NK-92 (cell line): Measurements from ENCODE around the gene RXRA.

Experiments used
- DNase-seq: peaks from one replicate; lab custom pipeline; 2025; ENCODE audit not compliant: unreplicated experiment; lab: John Stamatoyannopoulos, UW

Gene RXRA

DNA sequence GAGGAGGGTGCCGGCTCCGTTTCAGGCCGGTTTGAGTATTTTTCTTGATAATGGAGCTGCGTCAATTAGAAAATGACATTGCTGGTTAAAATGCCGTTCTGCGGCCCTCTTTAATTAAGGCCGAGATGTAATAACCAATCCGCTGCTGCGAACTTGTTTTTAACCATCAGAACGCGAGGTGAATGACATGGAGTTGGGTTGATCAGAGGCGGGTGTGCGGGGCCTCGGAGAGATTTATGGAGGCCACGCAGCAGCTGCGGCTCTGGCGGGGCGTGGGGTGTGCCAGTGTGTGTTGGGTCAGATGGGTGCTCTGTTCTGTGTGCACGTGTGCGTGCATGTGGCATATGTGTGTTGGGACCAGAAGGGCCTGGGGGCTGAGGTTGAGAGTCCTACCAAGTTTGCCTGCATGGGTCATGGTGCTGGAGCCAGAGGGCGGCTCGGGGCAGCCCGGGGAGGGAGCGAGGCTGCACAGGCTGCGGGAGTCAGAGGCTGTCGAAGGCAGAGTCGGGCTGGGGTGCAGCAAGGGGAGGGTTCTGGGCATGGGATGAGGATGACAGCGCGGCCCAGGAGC, 25.4 kb downstream of the RXRA start:
- DNase-seq = no peak

- no peak for DNase-seq
Observed at GRCh38 chr9:134352247-134352933, 26.1 kb downstream of the RXRA start.

DNA sequence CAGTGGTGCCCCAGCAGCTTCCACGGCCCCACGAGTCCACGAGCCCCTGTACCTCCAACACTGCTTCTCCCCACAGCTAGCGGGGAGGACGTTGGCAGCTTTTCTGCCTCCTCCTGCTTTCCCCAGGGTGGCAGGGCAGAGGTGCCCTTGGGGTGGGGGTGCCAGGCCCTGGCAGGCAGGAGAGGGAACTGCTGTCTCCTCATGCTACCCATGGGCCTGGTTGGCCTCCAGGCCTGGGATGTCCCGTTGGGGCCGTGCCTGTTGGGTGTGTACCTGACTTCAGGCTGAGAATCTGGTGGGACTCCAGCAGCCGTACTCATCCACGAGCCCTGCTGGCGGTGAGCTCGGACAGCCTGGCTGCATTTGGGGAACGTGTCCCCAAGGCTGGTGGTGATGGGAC, 27.3 kb downstream of the RXRA start:
- DNase-seq = no peak

DNA sequence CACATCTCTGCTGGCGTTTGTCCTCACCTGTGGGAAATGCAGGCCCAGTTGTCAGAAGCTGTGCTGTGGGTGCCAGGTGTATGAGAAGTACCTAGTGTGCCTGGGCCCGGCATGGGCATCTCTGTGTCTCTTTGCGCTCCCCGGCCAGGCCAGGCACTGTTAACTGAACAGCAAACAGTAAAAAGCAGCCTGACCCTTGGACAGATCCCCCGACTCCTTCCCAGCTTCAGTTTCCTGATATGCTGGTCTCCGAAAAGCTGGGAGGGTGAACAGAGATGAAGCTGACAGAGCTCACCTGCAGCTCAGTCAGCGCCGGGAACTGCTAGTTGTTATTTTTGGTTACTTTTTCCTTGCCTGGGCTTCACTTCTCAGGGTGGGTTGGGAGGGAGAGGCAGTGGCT, 28.9 kb downstream of the RXRA start:
- no peak for DNase-seq

DNA sequence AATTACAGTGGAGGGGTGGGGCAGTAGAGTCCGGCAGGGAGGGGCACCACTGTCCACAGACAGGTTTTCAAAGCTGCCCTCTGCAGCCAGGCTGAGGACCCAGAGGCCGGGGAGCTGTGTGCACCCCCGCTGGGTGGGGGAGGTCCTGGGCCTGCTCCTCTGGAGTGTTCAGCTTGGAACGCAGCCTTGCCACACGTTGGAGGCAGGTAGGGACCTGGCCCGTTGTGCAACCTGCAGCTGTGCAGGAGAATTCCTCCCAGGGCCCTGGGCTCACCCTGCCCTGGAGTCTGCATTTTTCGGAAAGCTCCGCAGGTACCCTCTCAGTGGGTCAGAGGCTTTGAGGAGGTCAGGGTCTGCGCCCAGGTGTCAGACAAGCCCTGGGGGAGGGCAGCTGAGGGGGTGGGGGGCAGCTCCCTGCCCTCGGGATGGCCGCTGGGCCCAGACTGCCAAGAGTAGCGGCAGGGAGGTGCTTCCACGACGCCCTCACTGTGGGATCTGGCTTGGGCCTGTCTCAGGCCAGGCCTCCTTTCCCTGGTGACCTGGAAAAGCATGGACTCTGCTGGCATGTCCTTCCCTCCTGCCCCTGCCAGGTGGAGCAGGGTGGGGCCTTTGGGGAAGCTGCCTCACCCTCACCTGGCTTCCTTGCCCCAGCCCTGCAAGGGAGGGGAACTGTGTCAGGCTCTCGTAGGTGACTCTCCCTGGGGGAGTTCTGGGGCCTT, 29.5 kb downstream of the RXRA start:
- no peak for DNase-seq

DNA sequence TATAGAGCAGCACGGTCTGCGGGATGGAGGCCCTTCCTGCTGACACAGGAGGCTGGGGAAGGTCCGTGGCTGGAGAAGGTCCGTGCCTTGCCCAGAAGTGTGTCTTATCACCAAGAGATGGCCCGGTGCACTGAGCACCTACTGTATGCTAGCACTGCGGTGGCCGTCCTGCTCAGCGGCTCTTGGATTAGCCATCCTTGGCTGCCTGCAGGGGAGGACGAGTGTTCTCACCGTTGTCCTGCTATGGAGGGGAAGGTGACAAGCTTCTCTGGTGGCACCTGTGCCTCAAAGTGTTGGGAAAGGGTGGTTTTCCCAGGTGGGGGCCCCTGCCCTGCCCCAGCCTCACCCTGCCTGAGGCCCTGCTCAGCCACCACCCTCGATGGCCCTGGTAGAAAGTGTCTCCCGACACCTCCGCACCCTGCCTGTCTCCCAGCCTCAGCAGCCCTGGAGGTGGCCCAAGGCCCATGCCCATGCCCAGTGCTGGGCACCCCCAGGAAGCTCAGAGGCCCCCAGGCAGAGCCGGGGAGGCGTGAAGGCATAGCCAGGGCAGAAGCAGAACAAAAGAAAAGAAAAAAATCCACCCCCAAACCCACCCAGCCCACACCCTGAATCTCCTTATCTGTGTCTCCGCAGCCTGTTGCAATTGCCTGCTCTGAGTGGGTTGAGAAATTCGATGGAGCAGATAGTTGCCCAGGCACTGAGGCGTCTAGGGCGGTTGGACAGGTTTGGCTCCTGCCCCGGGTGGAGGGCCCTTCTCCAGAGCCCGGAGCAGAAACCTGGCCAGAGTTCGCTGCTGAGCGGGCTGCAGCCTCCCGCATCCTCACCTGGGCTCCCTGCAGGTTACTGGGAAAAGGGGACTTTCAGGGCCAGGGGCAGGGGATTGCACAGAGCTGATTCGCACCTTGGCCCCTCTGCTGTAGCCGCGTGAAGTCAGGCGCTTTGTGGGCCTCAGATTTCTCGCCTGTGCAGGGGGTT, 30.5 kb downstream of the RXRA start:
- no peak for DNase-seq

DNA sequence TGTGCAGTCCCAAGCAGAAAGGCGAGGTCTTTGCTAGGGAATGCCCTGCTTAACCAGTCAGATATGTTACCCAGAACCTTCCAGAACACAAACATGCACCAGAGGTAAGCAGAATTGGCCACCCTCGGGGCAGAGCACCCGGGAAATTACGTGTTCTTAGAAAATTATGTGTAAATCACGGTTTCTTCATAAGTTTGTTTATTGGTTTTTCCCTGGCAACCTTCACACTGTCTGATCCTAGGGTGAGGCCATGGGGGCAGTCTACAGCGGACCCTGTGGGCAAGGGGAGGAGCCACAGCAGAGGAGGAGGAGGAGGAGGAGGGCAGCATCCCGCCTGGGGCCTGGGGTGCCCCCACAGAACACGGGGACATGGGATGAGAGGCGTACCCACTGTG, 31.4 kb downstream of the RXRA start:
- DNase-seq = no peak

DNA sequence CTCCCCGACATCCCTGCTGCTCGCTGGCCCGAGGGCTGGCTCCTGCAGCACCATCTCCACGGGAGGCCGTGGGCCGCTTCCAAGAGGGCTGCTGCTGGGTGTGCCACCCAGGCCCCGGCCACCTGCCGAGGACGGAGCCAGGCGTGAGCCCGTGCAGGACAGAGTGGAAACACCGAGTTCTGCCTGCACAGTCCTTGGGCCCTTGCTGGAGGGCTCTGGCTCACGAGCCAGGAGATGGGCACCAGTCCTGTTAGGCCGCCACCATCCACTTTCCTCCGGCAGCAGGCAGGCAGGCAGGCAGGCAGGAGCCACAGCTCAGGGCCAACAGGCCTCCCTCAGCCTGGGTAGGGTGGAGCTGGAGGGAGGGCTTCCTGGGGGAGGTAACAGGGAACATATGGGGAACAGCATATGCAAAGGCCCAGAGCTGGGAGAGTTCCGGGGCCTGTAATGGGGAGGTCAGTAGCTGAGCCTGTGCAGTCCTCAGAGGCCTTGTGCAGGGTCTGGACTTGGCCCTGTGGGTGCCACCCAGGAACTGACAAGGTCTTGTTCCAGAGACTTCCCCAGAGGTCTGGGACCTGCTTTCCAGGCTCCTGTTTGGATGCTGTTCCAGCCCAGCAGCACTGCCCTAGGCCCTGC, 31.9 kb downstream of the RXRA start:
- DNase-seq = no peak

GRCh38 chr9:134358662-134359319, 32.5 kb downstream of the RXRA start:
- no peak for DNase-seq

DNA sequence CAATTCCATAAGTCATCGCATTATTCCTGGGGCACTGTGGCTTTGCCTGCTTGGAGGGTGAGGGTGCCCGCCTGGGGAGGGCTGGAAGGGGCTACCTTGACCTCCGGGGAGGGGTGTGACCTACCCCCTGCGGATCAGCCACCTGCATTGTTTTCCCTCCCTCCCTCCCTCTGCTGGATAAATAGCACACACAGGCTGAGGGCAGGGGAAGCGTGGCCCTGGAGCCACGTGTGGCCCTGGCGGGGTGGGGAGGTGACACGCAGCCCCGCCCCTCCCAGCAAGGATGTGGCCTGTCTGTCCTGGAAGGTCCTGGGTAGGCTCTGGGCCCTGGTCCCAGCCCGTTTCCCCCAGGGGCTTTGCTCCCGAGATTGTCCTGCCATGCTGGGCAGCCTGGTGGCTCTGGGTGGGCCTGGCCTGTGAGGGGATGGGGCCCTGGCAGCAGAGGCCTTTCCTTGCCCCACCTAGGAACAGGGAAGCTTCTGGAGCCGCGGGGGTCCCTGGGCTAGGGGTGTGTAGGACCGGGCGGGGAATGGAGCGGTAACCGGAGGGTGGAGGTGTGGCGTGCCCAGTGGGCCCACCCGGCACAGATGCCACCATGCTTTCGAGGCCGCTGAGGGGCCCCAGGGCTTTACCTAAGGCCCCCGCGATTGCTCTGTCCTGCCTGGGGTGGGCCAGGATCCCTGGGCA, 33.4 kb downstream of the RXRA start:
- DNase-seq = no peak

- no peak for DNase-seq
Observed at GRCh38 chr9:134360180-134360759, 34.0 kb downstream of the RXRA start.

- DNase-seq = no peak
Observed at GRCh38 chr9:134360897-134361296, 34.6 kb downstream of the RXRA start.

GRCh38 chr9:134361426-134361825, 35.2 kb downstream of the RXRA start:
- DNase-seq = no peak

GRCh38 chr9:134361843-134362414, 35.7 kb downstream of the RXRA start:
- no peak for DNase-seq

DNA sequence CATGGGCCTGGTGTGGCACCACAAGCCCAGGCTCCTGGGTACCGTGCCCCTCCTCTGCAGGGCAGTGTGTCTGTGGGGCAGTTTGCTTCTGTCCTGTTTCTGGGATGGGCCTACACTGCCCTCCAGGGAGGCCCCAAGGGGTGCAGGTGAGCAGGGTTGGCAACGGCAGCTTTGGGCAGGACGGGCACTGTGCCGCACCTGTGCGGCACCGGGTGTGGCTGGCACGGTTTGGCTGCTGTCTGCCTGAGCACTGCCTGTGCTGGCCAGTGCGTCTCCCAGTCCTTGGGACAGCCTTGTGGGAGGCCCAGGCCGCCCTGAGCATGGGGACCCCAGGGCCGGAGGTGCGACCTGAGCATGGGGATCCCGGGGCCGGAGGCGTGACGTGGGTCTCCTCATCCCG, 37.2 kb downstream of the RXRA start:
- DNase-seq = no peak

DNA sequence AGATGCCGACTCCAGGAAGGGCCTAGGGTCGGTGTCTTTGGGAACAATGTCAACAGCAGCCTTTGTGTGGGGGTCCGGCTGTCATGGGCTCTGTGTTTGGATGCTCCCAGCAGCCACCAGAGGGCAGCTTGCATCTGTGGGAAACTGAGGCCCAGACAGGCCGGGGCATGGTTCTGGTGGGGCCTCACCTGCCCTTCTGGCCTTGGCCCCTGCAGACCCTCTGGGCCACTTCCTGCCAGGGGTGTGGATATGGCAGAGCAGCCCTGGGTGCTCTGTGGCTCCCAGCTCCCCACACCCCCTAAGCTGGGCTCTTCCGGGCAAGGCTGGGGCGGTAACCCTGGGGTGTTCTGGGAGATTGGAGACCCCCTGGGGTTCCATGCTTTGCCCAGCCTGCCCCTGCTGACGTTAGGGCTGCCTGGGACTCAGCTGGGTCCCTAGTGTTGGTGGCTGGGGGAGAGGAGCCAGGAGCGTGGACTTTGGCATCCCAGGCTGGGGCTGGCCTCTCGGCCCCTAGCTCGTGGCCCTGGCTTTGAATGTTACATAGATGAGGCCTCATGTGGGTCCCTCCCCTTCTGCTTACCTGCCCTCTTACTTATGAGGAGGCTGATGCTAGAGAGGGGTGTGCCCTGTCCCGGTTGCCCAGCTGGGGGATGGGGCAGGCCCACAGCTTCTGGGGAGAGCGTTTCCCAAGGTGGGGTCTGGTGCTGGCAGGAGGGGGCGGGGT, 38.3 kb downstream of the RXRA start:
- DNase-seq = no peak

GRCh38 chr9:134365115-134365596, 38.9 kb downstream of the RXRA start:
- no peak for DNase-seq

DNA sequence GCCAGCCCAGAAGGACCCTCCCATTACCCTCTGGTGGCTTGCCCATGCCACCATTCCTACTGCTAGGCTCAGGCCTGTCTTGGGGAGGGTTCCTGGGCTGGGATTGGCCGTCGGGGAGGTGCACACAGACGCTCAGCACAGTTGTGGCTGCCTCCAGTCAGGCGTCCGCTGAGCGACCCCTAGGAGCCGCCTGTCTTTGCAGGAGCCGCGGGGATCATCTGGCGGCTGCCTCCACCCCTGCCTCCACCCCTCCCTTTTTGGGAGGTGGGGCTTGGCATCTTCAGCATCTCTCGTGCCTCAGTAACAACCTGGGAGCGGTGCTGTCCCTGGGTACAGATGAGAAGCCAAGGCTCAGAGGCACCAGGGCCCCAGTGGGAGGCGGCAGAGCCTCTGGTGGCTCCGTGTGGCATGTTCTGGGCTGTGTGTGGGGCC, 39.6 kb downstream of the RXRA start:
- no peak for DNase-seq
